GM12864 (cell line): ENCODE measurements around the gene RADX.

Experiments used
- DNase-seq: peaks from one replicate; pipeline ENCODE4 v3.0.0-alpha.2; 2011; ENCODE audit warnings: low read depth
- H3K4me3 ChIP-seq: 2 replicates; pipeline ENCODE4 v1.5.1; 2011; ENCODE audit warnings: mild to moderate bottlenecking, low read depth, low read length, control low read depth
- TF ChIP-seq, protein P1 (sequence below): IDR thresholded peaks from 2 replicates; pipeline ENCODE4 v1.5.1; 2011; ENCODE audit warnings: low read depth, mild to moderate bottlenecking, moderate library complexity, low read length, control low read depth, inconsistent platforms; ENCODE audit errors: missing control alignments

RADX gene

DNA sequence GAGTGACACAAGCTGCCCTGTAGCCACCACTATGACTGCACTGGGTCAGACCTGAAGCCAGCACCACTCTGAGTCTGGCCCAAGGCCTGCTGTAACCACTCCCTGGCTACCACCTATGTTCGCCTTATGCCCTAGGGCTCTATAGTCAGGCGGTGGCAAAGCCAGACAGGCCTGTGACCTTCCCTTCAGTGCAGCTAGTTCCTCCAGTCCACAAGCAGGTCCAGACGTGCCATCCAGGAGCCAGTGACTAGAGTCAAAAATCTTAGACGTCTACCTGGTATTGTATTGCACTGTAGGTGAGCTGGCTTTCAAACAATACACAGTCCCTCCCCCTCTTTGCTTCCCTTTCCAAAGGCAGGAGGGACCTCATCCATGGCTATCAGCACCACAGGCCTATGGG is 60.7 kb downstream of the RADX start:
- no peak for DNase-seq
- H3K4me3 ChIP-seq = no peak overlapping the region
- TF ChIP-seq, protein P1, sequence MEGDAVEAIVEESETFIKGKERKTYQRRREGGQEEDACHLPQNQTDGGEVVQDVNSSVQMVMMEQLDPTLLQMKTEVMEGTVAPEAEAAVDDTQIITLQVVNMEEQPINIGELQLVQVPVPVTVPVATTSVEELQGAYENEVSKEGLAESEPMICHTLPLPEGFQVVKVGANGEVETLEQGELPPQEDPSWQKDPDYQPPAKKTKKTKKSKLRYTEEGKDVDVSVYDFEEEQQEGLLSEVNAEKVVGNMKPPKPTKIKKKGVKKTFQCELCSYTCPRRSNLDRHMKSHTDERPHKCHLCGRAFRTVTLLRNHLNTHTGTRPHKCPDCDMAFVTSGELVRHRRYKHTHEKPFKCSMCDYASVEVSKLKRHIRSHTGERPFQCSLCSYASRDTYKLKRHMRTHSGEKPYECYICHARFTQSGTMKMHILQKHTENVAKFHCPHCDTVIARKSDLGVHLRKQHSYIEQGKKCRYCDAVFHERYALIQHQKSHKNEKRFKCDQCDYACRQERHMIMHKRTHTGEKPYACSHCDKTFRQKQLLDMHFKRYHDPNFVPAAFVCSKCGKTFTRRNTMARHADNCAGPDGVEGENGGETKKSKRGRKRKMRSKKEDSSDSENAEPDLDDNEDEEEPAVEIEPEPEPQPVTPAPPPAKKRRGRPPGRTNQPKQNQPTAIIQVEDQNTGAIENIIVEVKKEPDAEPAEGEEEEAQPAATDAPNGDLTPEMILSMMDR = no peak

DNA sequence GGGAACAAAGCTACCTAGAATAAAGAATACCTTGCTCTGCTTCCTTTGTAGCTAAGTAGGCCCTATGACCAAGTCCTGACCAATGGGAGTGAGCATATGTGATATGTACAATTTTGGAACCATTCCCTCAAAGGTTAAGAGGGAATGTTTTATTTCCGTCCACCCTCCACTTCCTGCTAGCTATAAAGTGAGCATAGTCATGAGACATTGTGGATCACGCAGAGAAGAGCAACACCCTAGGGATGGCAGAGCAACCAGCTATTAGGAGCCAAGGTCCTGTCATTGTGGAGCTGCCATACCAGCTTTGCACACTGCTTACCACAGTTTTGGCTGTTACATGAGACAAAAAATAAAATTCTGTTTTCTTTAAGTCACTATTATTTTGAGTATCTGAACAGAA is 68.9 kb downstream of the RADX start:
- TF ChIP-seq, protein P1 = no peak
- no peak for DNase-seq
- H3K4me3 ChIP-seq = no peak overlapping the region

DNA sequence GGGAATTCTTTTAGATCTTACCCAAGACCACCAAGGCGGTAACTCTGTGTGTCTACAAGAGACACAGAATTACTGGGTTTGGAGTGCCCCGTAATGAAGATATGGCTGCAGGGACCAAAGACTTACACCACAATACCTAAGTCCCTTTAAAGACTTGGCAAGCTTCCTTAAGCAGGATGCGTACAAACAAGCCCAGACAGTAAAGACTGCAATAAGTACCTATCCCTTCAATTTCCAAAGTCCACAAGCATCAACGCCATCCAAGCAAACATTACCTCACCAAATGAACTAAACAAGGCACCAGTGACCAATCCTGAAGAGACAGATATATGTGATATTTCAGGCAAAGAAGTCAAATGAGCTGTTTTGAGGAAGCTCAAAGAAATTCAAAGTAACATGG is 72.4 kb downstream of the RADX start:
- no peak for DNase-seq
- TF ChIP-seq, protein P1 = no peak
- H3K4me3 ChIP-seq = no peak overlapping the region

DNA sequence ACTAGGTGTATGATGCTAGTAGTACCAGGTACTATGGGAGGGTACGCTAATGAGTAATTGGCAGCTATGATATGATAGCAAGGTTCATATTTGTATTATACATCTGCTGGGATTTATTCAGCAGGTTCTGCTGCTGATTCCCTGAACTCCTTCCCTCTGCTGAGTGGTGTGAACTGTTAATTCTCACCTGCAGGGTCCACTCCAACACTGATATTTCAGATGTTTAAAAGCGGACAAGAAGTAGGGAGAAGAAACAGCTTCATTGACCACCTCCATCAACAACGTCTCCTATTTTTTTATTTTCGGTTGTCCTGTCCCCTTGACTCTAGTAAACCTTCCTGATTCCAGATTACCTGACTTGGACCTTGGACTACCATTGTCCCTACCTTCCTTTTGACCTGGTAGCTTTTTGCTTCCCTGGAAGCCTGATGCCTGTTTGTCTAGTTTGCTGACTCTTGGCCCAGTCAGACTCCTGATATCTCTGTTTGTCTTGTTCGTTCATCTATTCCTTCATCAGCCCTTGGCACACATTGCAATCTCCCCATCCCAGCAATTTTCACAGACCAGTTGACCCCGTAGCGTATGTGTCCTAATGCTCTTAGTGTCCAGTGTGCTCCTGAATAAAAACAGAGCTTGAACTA is 80.8 kb downstream of the RADX start:
- no peak for DNase-seq
- no peak overlapping the region for H3K4me3 ChIP-seq
- TF ChIP-seq, protein P1 = no peak

DNA sequence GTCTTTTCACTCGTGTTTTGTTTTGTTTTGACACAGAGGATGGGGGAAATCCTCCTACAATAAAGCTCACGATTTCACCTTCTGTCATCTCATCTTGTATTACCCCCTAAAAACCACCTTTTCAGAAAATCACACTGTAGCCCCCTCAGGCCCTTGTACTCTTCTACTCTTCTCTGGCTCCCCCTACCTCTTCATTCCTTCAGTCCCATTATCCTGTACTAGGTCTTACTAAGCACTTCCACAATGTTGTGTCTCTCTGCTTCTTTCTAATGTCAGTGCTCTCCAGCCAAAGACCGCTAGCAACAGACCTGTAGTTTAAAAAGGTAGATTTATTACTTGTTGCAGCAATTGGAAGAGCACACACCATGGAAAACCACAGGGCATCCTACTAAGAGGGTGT is 84.7 kb downstream of the RADX start:
- TF ChIP-seq, protein P1 = no peak
- no peak for DNase-seq
- H3K4me3 ChIP-seq = no peak overlapping the region

DNA sequence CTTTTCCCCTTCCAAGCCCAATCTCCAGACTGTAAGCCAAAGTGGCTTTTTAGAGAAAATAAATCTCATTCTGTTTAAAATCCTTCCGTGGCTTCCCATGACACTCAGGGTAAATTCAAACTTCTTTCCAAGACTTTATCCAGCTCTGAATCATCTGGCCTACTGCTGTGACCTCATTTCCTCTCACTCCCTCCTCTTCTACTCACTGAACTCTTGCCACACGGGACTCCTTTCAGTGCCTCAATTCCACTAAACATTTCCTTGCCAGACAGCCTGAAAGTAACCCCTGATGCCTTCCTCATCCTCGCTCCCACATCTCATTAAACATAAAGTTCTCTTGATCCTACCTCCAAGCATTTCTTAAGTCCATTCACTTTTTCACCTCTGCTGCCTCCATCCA is 86.9 kb downstream of the RADX start:
- H3K4me3 ChIP-seq = no peak overlapping the region
- no peak for DNase-seq
- TF ChIP-seq, protein P1 = no peak

DNA sequence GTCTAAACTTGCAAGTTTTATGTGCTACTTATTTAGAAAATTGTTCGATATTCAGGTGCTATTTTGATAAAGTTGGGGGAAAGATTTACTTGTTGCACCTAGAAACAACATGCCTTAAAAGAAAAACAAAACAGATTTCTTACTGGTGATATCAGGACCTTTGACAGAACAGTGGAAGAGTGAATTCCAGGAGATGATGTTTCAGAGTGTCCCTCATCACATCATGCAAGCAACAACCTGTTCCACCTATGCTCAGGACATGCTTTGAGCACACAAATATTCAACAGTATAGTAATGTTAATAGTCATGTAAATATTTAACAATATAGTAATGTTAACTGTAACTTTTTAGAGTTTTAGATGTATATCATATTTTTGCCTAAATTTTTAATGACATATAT is 90.9 kb downstream of the RADX start:
- DNase-seq = no peak
- TF ChIP-seq, protein P1 = no peak
- H3K4me3 ChIP-seq = no peak overlapping the region
